ENCODE measurements around the gene RTN4.
"Not testable (repeated sequence)": the region's sequence is repeated elsewhere in the genome, so short reads cannot be mapped to it uniquely, and the experiment has no call there.

RTN4 gene

DNA sequence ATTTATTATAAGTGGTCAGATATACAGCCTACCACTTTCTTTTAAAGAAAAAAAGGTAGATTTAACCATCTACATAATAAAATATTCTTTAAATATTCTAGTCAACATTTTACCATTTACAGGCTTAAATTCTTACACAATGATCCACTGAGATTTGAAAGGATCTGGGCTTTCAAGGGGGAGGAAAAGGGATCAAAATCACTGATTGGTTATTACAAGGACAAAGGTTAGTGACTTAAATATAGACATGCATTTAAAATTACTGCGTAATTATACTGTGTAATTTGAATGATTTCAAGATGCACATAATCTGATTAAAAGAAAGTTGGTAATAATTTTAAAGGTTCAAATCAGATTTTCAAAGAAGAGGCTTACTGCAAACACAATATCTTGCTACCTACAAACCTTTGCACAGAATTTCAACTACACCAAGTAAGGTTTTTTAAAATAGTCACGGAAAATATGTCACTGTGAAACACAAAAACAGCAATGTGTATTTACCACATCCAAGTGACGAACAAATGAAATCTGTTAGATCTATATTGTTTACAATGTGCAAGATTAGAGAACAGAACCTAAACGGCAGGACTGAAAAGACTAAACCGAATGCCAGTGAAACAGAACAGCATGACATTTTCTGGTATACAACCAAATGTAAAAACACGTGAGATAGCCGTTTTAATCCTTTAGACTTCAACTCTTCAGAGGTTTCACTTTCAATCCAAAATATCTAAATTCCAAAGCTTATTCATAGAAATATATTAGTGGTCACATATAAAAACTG, 40.8 kb downstream of the RTN4 start:
- DNase-seq (ENCODE audit: low read depth in 2 of 2) = no peak

DNA sequence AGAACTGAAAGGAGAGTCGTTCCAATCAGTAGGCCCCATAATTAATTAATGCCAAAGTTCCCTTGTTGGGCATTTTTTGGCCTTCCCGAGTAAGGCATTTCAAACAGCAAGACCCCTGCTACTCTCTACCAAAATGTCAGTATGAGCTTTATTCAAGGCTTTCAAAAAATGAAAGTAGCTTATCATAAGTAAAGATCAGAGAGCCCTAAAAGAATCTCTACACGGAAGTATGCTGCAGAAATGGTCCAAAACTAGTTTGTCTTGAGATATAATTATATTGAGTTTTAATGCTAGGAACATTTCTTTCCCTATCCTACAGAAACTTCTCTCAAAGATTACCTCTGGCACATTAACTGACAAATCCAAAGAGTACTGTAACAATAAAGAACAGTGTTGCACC, 43.9 kb downstream of the RTN4 start:
- DNase-seq (ENCODE audit: low read depth in 2 of 2) = no peak

DNA sequence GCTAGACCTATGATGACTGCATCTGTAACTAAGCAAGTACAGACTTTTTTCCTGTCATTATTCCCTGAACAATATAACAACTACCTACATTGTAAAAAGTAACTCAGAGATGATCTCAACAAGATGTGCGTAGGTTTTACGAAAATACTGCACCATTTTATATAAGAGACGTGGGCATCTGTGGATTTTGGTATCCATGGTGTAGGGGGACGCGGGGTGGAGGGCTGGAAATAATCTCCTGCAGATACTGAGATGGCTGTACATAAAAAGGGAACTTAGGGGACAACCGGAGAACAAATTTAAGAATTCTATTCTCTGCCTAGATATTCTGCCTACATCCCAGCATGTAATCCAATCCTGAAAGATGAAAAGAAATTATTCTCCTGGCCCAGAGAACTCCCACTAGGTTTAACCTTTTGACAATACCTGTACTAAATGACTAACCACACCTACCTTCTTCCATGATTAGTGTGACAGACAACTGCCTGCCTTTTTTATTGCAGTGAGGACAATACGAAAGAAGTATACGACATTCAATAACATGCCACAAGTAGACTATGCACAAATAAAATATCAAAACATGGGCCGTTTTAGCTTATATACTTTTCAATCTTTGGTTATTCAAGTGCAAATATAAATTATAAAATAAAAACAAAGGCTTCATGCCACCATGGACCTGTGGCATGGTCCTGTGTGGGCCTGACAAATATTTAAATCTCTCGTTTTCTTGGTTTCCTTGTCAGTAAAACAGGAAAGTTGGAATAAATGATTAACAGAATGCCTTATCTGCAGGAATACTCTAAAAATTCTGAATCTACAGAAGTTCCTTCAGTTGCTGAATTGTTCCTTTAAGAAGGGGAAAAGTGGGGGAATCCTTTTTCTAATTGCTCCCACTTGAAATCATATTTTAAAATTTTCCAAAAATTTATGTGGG, 46.3 kb downstream of the RTN4 start:
- DNase-seq (ENCODE audit: low read depth in 2 of 2) = no peak

DNA sequence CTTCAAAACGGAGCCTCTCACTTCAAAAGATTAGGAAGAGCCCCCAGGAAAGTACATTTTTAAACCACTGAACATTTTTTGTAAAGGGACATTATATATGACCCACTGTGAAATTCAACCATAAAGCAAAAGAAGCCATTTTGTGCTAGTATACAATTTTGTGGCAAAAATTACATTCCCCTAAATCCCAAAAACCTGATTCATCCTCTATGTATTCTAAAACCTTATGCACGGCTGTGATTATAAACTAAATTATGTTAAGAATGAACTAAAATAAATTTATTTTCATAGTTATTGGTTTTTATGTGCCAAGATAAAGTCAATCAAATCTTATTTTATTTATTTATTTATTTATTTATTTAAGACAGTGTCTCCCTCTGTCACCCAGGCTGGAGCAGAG, 48.5 kb downstream of the RTN4 start:
- no peak for DNase-seq (ENCODE audit: low read depth in 2 of 2)

DNA sequence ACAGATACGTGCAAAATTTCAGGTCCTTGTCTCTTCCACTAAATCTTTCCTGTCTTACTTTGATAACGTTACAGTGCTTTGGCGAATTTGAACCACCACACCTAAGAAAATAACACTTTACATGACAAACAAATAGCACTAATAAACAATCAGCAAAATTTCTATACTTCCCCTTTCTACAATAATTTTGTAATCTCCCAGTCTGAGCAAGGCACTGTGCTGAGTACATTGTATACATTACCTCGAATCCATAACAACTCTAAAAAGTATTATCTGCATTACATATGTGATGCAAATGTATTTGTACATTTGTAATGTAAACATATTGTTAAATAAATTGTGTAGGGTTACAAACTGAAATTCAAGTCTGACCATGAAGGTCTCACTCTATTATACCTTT, 49.9 kb downstream of the RTN4 start:
- DNase-seq (ENCODE audit: low read depth in 2 of 2) = no peak

DNA sequence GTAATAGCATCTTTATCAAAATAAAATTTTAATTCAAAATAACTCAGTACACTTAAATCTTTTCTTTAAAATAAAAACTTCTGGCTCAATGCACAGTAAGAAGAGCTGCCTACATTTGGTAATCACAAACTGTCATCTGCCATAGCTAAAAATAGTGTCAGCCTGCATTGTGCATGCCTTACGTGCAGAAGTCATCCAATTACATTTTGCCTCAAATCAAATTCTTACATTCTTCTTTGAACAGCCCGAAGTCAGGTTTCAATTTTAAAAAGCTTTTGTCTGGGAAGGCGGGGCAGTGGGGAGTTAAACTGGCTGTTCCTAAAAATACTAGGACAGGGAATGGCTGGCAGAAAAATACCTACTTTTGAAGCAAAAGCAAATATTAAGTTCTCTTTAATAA, 51.1 kb downstream of the RTN4 start:
- no peak for DNase-seq (ENCODE audit: low read depth in 2 of 2)

DNA sequence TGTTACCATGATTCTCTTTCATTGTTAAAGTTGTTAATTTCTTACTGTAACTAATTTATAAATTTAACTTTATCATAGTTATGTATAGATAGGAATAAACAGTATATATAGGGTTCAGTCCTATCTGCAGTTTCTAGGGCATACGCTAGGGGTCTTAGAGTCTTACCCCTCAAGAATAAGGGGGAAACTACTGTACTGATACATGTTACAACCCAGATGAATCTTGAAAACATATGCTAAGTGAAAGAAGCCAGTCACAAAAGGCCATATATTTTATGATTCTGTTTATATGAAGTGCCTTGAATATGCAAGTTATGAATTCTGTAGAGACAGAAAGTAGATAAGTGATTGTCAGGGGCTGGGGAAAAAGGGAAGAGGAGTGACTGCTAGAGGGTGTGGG, 52.4 kb downstream of the RTN4 start:
- no peak for DNase-seq (ENCODE audit: low read depth in 2 of 2)

DNA sequence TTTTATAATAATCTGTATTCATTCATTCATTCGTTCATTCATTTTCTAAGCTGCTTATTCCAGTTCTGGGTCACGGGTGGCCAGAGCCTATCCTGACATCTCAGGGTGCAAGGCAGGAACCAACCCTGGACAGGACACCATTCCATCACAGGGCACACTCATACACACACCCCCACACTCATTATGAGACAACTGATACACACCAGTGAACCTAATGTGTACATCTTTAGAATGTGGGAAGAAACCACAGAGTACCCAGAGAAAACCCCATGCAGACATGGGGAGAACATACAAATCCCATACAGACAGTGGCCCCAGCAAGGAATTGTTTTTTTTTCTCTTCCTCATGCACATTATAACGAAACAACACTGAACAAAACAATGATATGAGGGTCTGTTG, 54.7 kb downstream of the RTN4 start:
- DNase-seq (ENCODE audit: low read depth in 2 of 2) = no peak

DNA sequence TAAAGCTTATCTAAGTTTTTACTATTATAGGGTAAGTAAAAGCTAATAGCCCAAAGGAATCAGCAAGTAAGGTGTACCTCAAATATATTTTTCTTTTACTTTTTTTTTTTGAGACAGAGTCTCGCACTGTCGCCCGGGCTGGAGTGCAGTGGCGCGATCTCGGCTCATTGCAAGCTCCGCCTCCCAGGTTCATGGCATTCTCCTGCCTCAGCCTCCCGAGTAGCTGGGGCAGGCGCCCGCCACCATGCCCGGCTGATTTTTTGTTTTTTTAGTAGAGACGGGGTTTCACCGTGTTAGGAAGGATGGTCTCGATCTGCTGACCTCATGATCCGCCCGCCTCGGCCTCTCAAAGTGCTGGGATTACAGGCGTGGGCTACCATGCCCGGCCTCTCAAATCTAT, 59.6 kb downstream of the RTN4 start:
- not testable (repeated sequence) for DNase-seq (ENCODE audit: low read depth in 2 of 2)

DNA sequence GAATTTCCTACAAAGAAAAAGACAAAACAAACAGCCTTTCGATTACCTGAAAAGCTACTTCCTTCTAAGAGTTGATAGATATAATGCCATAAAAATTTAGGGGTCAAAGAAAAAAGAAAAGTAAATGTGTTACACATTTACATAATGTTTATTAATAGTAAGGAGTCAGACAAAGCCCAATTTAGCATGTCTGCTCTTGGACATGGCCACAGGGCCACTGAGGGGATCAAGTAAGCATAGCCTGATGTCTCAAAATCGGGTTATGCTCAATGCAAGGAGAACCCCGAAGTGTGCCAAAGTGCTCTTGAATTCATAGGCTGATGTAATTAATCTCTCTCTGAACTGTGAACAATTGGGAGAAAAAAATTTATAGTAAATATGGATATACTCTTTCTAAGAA, 61.6 kb downstream of the RTN4 start:
- no peak for DNase-seq (ENCODE audit: low read depth in 2 of 2)

DNA sequence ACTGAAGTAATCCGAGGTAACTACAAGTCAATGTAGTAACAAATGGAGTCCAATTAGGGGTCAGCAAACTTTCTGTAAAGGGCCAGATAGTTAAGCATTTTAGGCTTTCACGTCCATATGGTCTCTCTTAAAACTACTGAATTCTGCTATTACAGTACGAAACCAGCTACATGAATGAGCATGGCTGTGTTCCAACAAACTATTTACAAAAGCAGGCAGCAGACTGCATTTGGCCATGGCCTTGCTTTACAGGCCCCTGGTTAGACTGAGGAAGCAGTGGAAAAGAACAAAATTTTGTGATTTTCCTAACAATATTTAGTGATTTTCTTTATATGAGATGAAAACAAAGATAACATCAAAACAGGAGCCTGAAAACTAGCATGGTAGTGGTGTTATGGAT, 64.0 kb downstream of the RTN4 start:
- DNase-seq (ENCODE audit: low read depth in 2 of 2) = no peak

DNA sequence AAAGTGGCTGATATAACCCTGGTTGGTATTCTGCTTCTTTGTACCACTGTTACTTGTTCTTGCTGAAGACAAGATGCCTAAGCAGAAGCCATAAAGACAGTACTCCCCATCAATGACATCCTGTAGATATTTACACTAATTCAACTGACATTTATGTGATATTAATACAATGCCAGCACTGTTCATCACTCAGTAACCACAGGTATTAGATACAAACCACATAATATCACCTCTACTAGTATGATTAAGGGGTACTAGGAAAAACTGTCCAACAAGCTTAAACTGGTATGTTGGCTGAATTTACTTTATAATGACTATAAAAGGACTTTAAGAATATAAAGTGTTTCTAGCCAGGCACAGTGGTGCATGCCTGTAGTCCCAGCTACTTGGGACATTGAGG, 65.8 kb downstream of the RTN4 start:
- DNase-seq (ENCODE audit: low read depth in 2 of 2) = no peak

DNA sequence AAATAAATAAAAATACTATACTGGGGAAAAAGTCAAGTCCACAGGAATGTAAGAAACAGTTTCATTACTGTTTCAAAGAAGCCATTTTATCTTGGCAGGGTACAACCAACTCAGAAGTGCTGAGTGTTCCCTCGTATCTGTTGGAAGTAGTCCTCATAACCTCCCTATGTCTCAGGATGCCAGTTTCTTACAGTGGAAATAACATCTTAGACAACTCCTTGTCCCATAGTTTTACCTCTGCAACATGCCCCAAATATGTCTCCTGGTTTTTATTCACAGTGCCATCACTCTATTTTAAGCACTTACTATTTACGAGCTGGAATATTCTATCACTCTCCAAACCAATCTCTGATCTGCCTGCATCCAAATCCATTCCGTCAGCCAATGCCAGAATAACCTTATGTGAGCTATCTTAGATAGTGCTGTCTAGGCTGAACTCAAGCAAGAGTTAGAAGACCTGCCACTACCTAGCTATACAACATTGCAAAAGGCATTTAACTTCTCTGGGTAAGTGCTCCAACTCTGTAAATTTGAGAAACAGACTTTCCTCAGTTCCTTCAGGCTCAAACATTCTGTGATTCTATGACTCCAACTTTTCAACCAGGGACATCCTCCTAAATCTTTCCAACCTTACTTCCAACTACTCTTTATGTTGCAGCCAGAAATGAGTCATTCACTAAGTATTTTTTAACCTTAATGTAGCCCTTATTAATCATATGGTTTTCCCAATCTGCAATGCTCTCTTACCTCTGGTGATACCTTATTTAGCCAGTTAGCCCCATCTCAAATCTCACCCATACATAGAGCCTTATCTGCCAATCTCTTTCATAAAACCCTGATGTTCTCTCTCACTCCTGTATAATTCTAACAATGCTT, 66.7 kb downstream of the RTN4 start:
- no peak for DNase-seq (ENCODE audit: low read depth in 2 of 2)

DNA sequence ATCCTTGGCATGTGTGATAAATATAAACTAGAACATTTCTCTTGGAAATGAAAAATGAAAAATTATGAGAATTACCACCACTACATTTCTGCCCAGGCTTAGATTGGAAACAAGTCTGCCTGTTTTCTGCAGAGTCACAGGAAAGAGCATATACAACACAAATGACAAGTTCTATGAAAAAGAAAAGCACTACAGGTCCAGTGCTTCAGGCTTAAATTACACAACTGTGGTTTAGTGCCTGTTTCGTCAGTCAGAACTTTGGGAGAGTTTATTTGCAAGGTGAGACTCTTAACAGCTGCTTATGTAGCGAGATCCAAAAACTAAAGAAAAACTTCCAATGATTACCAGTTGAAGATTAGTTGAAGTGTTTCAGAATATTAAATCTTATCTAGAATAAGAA, 68.9 kb downstream of the RTN4 start:
- no peak for DNase-seq (ENCODE audit: low read depth in 2 of 2)

DNA sequence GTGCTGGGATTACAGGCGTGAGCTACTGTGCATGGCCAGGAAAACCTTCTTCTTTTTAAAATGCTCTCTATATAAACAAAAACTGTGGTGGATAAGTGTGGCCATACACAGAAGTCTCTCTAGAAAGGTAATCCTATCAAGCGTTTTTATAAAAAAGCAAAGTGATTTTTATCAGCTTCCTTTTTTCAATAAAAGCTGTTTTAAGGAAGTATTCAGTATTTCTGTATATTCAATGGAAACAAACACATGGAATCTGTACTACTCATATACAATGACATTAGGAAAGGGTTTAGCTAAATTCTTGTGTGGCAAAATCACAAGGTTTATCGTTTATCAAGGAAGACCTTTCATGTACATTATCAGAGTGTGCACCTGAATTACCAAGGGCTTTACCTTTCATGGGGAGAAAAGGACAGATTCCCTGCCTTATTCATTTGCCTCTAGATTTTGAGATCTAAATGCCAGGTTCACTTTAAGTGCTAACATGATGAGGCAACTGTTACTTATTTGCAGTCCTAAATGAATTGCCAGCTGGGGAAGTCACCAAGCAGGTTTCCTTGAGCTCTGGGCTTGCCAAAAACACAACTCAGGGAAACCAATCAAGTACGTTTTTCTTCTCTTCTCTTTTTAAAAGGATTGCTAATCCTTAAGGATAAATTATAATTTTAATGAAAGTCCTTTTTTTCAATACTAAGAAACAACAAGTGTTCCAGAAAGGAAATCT, 70.8 kb downstream of the RTN4 start:
- no peak for DNase-seq (ENCODE audit: low read depth in 2 of 2)

DNA sequence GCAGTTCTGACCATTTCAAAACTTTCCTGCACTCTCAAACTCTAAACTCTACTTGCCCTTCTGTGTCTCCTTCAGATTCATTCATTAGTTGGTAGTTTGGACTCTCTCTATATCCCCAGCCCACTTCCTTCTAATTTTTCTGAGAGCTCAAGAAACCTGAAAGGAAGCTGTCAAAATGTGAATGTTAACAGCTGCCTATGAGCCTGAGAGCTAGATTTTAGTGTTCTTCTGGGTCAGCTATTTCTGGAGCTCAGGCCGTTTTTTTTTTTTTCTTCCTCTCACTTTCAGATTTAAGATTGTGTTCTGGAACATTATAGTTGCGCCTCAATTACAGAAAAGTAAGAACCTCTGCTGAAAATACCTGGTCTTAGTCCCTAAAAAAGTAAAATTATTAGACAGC, 73.1 kb downstream of the RTN4 start:
- no peak for DNase-seq (ENCODE audit: low read depth in 2 of 2)

DNA sequence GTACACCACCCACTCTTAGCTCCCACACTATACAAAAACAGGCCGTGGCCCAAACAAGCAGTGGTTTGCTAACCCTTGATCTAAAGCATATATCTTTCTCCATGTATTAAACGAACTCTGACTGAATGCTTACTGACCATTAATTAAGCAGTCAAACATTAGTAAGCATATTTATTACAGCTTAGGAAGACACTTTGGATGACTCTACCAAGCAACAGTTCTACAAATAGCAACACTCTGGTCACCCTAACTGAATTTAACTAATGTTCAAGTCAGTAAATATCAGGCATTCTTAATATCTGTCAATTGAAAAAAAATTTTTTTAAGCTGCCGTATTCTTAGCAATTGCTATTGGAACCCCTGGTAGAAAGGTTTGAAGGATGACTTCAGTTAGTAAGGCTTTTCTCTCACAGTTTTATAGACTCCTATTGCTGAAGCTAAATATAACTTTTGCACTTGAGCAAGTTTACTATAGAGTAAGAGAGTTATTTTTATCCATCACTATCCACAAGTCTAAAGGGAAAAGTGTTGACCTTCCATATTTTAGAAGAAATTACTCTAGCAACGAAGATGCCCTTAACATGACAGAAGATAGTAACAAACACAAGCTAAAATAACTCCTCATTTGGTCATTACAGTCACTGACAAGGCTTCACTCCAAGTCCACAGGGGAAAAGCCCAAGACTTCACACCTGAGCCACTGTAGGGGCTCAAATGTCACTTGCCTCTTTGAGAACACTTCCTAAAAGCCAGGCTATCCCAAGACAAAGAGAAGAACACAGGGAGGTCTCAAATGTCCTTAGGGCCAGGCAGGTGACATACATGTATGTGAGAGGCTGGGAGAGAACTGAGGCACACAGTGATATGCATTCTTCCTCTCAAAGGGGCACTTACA, 74.4 kb downstream of the RTN4 start:
- DNase-seq (ENCODE audit: low read depth in 2 of 2) = no peak

DNA sequence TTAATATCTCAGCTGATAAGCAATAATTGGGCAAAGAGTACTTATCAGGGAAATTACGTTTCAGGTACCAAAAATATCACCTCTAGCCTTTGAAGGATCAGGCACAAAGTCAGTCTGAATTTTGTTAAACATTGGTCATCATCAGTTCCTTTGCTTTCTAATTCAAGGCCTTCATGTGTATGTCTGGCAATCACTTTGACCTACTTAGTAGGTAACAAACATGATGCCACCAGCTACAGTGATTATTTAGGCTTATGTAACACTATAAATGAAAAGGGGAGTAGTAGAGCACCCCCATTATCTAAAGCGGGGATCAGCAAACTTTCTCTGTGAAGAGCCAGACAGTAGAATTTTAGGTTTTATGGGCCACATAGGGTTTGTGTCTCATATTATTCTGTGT, 75.1 kb downstream of the RTN4 start:
- no peak for DNase-seq (ENCODE audit: low read depth in 2 of 2)

DNA sequence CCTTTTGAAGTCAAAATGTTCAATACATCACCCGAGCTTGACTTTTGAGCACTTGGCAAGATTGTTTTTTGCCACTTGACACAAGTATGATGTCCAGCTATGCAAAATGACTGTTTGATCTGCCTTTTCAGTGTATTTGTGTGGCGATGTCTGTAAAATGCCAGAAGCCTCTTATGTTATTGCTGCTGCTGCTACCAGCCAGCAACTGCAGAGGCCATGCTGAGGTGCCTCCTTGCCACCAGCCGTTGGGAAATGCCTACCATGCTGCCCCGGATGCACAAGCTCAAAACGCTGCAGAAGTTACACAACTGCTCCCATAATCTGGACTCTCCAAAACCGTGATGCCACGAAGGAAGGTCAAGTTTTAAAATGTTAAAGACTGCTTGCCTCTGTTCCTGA, 80.3 kb downstream of the RTN4 start:
- no peak for DNase-seq (ENCODE audit: low read depth in 2 of 2)

DNA sequence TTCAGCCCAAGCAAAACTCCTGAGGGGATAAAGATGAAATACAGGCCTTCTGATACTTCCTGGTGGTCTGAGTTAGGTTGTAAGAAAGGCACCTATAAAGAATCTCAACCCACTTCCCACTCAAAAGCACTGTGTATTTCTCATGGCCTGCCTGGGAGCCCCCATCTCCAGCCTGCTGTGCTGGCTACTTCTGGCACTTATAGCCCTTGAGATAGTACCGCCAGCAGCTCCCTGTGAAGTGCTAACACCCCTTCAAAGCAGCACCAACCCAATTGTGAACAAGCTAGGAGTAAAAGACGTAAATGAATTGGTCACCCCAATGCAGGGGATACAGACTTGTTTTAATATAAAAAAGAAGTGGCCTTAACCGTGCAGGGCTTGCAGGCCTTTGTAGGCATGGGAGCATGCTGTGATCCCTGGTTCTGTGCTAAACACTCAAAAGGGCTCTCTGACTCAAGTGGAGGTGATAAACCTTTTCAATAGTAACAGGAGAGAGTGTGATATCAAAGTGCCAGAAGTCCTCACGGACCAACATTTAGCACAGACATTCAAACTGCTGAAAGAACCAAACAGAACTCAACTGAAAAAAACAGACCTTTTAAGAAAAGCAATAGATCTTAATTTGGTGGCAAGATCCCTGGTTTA, 80.8 kb downstream of the RTN4 start:
- no peak for DNase-seq (ENCODE audit: low read depth in 2 of 2)
